HG03571 (cell line): ENCODE data around the gene PDE6H.

ENCODE experiments used
- ATAC-seq: cut with Tn5 transposase; IDR thresholded peaks from one replicate; pipeline ENCODE4 v1.9.1; 2021; ENCODE audit not compliant: unreplicated experiment

PDE6H gene

GRCh38 chr12:14950982-14951746 is 21.7 kb upstream of the PDE6H start:
- ATAC-seq = no peak

GRCh38 chr12:14951851-14952250 is 21.0 kb upstream of the PDE6H start:
- ATAC-seq = no peak

GRCh38 chr12:14952299-14952921 is 20.4 kb upstream of the PDE6H start:
- ATAC-seq = peak; percentile 56

GRCh38 chr12:14953752-14954151 is 19.1 kb upstream of the PDE6H start:
- no peak for ATAC-seq

- no peak for ATAC-seq
Measured at GRCh38 chr12:14954269-14954668, 18.6 kb upstream of the PDE6H start.

- peak; percentile 31 for ATAC-seq
Measured at GRCh38 chr12:14956024-14956891, 16.6 kb upstream of the PDE6H start.

GRCh38 chr12:14956905-14957304 is 15.9 kb upstream of the PDE6H start:
- ATAC-seq = no peak

GRCh38 chr12:14957551-14958168 is 15.2 kb upstream of the PDE6H start:
- no peak for ATAC-seq

- ATAC-seq = no peak
Measured at GRCh38 chr12:14958361-14959125, 14.3 kb upstream of the PDE6H start.

GRCh38 chr12:14959126-14959440 is 13.8 kb upstream of the PDE6H start:
- no peak for ATAC-seq

- ATAC-seq = no peak
Measured at GRCh38 chr12:14959463-14959862, 13.4 kb upstream of the PDE6H start.

GRCh38 chr12:14959916-14960496 is 12.8 kb upstream of the PDE6H start:
- no peak for ATAC-seq

- peak; percentile 32 for ATAC-seq
Measured at GRCh38 chr12:14960548-14961465, 12.0 kb upstream of the PDE6H start.

GRCh38 chr12:14961466-14962152 is 11.2 kb upstream of the PDE6H start, which contains the start of gene ARHGDIB:
TSS of gene ARHGDIB (minus strand) at chr12:14961601. CDS start at chr12:14950712, 10,889 bp downstream.
- peak; percentile 63 for ATAC-seq

GRCh38 chr12:14962153-14962539 is 10.7 kb upstream of the PDE6H start:
- no peak for ATAC-seq

- no peak for ATAC-seq
Measured at GRCh38 chr12:14962797-14963196, 10.0 kb upstream of the PDE6H start.

- ATAC-seq = no peak
Measured at GRCh38 chr12:14963520-14963919, 9.3 kb upstream of the PDE6H start.

- ATAC-seq = no peak
Measured at GRCh38 chr12:14964406-14964805, 8.4 kb upstream of the PDE6H start.

GRCh38 chr12:14965221-14965620 is 7.6 kb upstream of the PDE6H start:
- ATAC-seq = no peak
